Activated CD4-positive, alpha-beta T cell treated with anti-CD3 and anti-CD28 coated beads, Interleukin-2, amount 50 U/mL, for 48 hours (primary cell): Measurements from ENCODE around the gene SDSL.

ENCODE experiments used
- DNase-seq, 2 experiments: peaks; one replicate each; pipeline ENCODE4 v3.0.0-alpha.2; 2020

SDSL gene

DNA sequence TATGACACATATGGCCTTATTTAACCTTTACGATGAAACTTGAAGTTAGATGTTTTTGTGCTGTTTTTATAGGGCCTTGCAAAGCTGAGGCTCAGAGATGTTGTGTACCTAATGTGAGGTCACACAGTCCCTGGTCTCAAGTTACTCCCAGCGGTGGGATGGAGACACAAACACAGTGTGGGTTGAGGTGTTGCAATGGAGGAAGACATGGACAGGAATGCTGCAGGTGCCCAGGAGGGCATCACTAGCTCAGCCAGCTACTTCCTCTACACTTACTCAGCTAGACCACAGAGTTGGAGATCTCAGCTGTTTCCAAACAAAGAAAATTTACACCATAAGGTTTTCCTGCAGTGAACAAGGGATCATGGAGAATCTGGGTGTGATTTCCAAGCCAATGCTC is 34.0 kb downstream of the SDSL start:
- no peak for DNase-seq

DNA sequence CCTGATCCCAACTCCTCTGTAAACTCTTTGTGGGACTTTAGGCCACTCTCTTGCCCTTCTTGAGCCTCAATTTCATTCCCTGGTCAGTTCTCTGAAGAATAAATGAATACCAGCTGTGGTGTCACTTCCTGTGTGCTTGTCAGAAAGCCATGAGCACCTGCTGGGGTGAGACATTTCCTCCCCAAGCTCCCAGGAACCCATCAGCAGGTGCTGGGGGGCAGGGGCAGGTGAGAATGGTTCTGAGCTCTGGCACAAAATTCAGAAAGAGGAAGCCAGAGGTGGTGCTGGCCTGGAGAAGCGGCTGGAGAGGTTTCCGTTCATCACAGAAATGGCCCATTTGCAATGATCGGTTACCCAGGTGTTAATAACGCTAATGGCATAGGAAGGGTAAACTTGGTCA is 34.6 kb downstream of the SDSL start:
- DNase-seq, result no peak

DNA sequence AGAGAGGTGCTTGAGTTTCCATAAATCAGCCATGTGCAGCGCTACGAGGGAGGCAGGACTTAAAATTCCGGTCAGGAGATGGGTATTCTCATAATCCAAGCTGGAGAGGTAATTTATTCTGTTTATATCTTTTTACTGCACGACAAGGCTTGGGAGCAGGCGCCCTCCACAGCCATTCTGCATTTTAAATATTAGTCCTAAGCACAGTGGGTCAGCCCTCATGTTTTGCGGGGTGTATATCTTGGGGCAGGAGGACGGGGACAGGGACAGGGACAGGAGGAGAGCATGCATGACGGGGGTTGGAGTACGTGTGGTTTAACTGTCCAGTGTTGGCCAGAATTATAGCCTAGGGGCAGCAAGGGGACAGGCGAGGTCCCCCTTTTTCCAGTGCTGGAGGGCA is 35.0 kb downstream of the SDSL start:
- DNase-seq, result no peak

DNA sequence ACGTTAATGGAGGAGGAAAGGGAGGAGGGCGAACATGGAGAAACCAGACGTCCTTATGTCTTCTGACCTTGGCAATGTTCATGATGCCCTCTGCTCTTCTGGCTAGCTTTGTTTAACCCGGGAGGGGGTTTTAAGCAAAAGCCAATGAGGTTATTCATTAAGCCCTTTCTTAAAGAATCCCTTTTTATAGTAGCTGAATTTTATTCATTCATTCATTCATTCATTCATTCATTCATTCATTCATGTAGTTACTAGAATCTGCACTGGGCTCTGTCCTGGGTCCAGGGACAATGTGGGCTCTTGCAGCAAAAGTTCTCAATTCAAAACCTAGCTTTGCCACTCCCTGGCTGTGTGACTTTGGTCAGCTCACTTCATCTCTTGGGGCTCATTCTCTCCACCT is 35.5 kb downstream of the SDSL start:
- no peak for DNase-seq

DNA sequence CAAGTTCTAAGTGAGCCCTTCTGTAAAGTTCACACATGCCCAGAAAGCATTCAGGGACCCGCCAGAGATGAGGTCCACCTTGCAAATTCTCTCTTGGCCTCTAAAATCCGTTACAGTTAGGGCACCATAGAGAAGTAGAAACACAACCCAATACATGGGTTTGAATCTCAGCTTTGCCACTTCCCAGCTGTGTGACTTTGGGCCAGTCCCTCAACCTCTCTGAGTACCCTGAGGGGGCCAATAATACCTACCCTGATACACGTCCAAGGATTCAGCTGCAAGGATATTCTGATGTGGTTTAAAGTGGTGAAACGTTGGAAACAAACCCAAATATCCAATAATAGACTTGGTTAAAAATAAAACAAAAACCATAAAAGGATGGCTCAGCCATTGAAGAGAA is 37.8 kb downstream of the SDSL start:
- no peak for DNase-seq

DNA sequence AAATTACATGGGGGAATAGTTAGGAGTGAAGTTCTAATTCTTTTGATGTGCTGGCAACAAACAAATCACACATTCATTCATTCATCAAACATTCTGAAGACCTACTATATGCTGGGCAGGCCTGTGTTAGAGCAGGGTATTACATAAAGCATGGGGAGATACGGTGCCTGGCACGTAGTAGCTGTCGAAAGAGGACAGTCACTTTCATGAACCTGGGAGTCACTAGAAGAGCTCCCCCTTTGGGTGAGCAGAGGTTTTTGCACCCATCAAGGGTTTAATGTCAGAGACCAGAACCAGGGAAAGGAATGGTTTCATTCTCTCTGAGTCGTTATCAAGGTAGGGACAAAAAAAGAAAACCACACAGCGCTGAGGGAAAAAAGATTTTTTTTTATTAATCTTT is 39.5 kb downstream of the SDSL start:
- no peak for DNase-seq

DNA sequence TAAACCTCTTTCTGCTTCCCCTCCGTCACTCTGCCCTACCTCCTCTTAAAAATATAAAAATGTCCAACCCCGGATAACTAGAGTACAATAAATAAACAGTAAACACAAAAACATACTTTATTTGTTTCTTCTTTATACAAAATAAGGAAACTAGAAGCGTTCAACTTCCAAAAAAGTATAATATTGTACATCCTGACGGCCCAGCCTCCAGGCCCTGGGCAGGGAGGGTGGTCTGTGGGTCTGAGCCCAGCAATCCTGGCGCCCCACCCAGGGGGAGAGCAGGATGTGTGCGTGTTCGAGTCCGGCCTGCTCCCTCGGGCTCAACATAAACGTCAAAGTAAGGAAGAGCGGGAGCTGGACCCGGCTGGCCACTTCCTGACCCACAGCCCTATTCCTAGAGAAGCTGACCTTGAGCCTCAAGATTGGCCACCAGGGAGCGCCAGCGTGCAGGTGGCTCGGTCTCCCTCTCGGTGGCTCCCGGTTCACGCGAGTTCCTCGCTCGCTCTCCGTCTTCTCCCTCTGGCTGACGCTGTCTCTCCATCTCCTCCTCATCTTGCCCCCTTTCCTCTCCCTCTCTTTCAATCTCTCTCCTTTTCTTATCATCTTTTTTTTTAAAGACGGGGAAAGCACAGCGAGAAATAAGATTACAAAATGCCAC is 40.1 kb downstream of the SDSL start:
- DNase-seq, result peak; percentile 79 to 83

DNA sequence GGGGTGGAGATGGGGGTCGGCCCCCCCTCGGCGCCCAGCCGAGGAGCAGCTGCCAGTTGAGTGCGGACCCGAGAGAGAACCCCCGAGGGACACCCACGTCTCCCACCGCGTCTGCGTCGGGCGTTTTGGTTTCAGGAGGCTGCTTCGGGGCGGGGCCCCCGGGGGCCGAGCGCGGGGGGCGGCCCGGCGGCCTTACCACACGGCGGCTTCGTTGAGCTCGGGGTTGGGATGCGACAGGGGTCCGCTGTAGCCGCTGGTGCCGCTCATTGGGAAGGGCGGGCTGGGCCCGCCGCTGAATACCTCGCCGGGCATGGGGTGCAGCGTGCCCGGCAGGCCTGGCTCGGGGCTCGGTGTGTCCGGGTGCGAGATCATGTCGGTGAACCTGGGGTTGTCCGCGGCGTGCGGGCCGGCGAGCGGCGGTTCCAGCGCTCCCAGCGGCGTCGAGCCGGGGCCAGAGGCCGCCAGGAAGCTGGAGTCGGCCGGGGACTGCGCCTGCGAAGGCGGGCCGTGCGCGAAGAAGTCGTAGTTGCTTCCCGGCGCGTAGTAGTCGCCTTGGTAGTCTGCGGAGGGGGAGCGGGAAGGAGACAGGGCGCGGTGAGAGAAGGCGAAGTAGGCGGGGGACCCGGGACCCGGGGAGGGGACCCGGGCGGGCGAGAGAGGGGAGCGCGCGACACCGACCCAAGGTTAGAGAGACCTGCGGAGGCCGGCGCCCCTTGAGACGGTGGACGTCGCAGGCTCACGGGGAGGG is 41.0 kb downstream of the SDSL start:
- DNase-seq, result no peak

DNA sequence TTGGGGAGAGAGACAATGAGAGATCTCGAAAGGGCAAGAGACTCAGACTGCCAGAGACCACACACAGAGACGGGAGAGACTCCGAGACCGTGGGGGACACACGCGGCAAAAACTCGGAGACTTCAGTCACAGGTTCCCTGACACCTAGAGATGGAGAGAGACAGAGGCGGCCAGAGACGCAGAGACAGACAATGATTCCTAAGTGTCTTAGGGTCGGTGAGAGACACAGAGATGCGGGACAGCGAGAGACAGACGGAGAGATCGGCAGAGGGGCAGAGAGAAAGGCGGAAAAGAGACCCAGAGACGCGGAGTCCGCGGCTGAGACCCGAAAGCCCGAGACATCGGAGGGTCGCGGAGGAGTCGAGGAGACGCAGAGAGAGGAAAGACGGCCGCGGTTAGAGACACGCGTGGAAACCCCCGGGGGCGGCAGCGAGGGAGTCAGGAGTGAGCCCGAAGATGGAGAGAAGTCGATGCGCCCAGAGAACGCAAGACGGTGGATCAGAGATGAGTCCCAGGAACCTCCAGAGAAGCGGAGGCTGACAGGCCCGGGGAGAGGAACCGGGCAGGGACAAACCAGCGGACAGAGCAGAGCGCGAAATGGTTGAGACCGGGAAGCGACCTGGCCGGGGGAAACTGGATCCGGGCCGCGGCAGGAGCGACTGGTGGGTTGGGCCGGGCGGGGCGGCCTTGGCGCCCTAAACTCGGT is 41.7 kb downstream of the SDSL start:
- DNase-seq, result no peak

DNA sequence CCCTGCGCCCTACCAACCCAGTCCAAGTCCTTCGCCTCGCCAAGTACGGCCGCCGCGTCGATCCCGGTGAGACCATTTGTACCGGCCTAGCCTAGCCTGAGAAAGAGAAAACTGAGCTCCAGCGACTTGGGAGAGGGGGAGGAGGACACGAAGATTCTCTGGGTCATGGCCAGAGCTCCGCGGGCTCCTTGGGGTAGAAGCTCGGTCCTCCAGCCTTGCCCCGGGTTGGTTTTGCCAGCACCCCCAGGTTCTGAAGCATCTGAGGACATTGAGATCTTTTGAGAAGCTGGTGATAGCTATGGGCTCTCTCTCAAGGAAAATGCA is 42.2 kb downstream of the SDSL start:
- no peak for DNase-seq

DNA sequence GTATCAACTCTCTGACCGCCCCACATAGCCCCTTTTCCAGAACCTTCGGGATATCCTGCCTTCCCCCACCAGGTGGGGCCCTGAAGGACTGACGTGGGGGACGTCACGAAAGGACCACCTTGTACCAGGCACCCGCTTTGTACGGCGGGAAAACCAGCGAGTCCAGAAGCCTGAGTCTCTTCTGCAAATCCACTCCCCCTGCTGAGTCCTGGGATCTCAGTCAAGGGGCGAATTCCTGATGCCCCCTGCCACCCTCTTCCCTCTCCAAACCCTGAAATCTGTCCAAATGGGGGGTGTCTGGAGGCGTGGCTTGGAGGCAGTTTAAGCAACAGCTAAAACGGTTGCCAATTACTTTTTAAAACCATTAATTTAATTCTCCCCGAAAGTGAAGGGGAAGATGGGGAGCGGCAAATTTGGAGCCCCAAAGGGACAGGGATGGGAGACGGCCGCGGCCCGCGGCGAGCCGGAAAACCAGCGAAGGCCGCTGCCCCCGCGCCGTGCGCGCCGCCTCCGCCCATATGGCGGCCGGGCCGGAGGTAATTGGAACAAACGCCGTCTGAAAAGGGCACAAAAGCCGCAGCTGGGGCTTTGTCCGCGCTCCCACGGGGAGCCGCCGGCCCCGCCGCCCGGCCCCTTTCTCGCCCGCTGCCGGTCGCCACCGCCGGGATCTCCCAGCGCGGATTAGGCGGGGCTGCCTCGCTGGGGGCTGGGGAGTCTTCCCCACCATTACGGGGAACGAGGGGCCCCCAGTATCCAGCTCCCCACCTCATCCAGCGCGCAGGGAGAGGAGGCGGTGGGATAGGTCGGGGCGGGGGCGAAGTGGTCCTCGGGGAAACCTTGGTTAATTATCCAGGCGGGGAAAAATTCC is 42.9 kb downstream of the SDSL start:
- no peak for DNase-seq

DNA sequence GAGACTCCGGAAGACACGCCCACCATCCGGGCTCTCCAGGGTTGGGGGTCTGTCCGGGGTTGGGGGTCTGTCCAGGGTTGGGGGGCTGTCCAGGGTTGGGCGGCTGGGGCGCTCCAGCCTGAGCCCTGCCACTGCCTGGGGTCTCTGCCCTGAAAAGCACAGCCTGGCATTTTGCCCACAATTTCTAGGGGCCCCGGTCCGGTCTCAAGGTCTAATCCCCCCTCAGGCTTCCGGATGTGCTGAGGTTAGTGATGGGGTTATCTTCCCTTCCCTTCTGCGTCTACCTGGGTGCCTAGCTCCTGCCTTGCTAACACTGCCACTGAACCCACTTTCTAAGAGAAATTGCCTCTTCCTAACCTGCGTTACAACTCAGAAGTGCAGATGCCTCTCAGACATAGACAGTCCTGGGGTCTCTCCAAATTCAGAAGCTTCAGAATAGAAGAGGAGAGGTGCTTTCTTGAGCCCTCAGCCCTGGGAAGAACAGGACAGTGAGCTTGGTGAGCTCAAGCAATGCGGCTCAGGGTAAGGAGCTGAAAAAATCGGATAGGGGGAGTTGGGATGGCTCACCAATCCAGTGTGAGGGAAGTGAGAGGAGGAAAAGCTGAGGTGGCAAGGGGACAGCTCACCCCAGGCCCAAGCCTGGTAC is 43.8 kb downstream of the SDSL start:
- no peak for DNase-seq

DNA sequence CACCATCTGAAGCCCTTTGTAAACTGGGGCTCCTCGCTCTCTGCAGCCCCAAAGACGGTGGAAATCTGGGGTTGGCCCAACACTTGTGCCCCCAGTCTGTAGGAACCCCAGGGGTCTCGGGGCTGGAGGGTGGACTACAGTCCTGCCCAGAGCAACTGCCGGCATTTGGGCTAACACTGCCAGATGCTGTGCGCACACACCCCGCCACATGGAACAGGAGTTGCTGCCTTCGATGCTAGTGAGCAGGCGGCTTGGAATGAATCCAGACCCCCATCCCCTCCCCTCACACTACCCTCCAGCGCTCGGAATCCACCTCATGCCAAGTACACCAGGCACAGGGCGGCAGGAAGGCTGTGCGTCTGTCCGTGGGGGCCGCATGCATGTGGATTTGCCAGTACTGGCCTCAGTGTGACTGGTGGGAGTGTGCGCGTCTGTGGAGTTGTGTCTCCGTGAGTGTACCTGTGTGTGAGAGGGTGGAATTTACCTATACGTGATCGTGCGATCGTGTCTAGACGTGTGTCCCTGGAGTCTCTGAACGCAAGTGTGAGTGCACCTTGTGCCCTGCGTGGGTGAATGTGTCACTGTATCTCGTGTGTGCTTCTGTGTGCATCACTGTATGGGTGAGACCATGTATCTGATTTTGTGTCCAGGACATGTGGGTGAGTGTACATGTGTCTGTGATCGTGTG is 44.4 kb downstream of the SDSL start:
- no peak for DNase-seq

DNA sequence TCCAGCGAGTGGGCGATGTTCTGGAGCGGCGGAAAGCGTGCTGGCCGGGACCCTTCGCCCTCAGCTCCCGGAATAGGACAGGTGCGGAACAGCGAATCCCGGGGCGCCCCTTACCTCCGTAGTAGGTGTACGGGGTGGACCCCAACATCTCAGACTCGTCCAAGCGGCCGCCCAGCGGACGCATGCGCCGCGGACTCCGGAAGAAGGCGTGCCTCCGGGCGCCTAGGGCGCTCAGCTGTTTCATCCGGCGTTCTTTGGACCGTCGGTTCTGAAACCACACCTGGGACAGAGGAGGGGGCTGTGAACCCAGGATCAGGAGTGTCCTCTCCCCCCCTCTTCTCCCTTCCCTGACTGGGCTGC is 44.9 kb downstream of the SDSL start:
- no peak for DNase-seq

DNA sequence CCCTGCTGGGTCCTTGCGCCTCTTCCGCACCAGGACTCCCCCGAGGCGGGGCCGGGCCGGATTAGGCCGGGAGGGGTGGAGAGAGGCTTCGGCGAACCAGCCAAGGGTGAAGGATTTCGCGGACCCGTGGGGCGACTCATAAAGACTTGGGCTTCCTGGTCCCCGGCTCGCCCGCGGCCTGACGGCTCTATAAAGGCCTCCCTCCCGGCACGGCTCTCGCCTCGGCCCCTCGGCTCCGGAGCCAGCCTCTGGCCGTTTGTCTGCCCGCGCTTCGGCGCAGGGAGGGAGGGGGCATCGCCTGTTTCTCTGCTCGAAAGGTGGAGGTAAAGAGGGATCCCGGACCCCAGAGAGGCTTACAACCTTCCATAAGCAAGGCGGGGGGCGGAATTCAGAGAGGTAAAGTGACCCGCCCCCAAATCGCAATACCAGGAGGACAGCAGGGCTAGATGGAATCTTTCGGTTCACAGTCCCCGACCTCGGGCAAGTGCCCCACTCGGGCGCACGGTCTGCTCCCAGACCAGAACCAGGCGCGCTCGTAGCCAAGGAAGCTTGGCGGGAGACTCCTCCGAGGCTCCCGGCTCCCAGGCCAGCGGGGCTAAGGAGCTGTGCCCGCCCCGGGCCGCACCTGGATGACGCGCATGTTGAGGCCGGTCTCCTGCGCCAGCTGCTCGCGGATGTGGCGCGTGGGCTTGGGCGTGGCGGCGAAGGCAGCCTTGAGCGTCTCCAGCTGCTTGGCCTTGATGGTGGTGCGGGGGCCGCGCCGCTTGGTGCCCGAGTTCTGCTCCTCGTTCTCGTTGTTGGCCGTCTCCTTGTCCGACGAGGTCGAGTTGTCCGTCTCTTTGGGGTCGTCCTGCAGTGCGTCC is 45.6 kb downstream of the SDSL start:
- DNase-seq, result no peak

DNA sequence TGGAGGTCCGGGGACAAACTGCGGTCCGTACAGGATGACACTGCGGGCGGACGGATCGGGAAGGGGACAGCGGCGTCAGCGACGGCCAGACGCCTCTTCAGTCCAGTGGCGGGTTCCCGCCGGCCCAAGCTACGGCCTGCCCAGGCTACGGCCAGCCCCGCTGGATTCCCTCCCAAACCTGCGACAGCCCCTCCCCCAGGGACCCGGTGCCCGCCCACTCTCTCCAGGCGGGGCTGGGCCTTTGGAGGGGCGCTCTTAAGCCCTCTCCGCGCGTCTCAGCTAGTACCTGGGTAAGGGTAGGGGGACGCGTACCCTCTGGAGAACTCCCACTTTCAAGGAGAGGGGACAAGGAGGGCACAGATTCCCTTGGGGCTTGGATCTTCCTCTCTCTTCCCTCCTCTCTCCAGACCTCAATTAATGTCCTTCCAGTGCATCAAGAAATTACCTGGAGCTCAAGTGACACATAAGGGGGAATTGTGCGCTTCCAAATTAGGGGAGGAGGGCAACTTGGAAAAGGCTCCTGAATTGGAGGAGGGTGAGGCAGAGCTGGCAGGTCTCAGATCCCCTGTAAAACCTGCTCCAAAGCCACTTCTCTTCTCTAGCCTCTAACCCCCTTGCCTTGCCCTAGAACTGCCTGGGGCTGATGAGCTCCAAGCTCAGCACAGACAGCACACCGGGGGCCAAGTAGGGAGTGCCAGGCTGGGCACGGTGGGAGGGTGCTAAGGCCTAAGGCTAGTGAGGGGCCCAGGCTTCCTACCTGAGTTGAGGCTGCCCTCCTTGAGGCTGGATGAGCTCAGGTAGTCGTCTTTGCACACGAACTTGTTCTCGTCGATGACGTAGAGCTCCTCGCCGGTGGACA is 46.4 kb downstream of the SDSL start:
- DNase-seq, result no peak

DNA sequence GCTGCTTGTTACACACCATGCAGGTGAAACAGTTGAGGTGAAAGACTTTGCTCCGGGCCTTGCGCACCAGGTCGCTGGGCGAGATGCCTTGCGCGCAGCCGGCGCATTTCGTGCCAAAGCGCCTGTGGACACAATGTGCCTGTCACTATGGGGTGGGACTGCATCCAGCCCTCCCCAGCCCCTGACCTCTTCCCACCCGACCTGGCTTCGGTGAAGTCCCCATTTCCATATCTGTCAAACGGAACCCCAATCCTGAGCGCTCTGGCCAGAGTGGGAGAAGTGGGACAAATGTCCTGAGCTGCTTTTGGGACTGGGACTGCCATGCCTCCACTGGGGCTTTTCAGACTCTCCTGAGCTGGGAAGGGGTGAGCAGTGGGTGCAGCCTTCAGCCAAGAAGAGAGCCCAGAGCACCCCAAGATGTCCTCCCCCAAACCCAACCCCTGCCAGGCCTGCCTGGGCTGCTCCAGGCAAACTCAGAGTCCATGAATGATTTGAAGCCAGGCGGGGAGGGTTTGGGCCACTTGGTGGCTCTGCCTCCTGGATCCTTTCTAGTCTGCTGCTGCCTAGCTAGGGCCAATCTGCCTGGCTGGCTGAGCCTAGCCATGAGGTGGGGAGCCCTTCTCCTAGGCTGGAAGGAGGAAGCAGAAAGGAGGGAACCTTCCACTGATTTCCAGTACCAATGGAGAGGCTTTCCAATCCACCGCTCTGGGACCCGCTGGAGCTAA is 47.2 kb downstream of the SDSL start:
- DNase-seq, result no peak

DNA sequence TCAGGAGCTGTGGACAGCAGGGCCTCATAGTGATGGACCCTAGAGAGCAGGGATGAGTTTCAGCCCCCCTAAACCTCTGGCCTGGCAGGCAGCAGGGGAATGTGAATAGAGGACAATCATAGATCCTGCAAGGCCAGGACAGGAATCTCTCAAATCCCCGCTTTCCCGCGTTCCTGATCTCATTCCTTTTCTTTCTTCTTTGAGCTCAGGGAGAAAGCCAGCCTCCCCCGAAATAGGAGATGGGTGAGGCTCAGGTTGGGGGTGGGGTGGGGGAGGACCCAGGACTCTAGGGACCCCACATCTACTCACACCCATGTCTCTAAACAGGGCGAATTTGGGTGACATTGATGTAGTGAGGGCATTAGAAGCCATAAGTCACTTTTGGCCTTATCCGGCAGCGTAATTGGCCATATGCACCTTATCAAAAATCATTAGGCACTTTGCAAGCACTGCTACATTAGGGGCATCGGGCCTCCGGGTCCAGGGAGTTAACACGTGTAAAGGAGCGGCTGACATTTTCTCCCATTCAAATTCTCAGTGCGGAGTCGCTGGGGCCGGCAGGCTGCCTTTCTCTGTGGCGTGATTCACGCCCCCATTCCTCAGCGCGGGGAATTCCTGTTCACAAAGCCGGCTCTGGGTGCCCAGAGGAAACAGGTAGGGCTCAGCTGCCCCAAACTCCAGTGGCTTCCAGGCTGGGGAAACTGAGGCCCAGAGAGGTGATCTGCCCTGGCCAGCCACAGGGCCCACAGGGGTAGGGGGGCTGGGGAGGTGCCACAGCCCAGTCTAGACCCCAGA is 48.0 kb downstream of the SDSL start:
- no peak for DNase-seq
